22Rv1 (cell line): ENCODE data around the gene DOHH.

Experiments
- ZFX ChIP-seq: fragments of 450-650 bp; IDR thresholded peaks from 2 replicates; pipeline ENCODE4 v1.6.1; 2017; ENCODE audit warnings: antibody characterized with exemption, borderline replicate concordance
- TF ChIP-seq, protein P1 (sequence below): fragments of 450-650 bp; IDR thresholded peaks from 2 replicates; pipeline ENCODE4 v1.5.1; 2017; ENCODE audit warnings: mild to moderate bottlenecking

DNA sequence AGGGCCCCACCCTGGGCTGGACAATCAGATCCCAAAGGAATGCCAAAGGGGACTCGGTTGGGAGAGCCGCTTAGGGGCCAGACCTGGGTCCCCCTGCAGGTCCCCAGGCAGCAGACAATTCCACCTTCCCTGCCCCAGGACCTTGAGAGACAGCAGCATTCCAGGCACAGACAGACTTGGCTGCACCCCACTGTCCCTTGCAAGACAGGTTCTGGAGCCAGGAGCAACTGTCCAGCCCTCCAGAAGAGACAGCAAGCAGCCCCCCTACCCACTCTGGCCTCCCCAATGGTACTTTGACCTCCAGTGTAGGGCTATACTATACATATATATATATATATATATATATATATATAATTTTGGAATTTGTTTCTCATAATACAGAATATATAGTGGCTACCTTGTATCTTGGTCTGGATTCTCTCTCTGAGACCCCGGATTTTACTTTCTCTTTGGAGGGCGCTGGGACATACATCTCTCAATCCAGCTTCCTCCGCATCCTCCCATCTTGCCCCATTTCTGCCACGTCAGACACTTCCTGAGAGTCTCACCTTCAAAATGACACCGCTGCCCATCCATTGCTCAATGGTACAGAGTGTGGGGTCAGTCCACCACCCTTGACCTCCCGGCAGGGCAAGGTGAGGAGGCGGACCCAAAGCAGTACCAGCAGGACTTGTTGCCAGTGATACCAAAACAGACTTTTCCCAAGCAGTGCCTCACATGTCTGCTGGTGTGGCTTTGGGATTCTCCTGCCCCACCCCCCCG lies 32.9 kb downstream of the DOHH start:
- TF ChIP-seq, protein P1, sequence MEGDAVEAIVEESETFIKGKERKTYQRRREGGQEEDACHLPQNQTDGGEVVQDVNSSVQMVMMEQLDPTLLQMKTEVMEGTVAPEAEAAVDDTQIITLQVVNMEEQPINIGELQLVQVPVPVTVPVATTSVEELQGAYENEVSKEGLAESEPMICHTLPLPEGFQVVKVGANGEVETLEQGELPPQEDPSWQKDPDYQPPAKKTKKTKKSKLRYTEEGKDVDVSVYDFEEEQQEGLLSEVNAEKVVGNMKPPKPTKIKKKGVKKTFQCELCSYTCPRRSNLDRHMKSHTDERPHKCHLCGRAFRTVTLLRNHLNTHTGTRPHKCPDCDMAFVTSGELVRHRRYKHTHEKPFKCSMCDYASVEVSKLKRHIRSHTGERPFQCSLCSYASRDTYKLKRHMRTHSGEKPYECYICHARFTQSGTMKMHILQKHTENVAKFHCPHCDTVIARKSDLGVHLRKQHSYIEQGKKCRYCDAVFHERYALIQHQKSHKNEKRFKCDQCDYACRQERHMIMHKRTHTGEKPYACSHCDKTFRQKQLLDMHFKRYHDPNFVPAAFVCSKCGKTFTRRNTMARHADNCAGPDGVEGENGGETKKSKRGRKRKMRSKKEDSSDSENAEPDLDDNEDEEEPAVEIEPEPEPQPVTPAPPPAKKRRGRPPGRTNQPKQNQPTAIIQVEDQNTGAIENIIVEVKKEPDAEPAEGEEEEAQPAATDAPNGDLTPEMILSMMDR, result no peak
- no peak for TF ChIP-seq ZFX
